ENCODE data around the gene RAB40C.

DNA sequence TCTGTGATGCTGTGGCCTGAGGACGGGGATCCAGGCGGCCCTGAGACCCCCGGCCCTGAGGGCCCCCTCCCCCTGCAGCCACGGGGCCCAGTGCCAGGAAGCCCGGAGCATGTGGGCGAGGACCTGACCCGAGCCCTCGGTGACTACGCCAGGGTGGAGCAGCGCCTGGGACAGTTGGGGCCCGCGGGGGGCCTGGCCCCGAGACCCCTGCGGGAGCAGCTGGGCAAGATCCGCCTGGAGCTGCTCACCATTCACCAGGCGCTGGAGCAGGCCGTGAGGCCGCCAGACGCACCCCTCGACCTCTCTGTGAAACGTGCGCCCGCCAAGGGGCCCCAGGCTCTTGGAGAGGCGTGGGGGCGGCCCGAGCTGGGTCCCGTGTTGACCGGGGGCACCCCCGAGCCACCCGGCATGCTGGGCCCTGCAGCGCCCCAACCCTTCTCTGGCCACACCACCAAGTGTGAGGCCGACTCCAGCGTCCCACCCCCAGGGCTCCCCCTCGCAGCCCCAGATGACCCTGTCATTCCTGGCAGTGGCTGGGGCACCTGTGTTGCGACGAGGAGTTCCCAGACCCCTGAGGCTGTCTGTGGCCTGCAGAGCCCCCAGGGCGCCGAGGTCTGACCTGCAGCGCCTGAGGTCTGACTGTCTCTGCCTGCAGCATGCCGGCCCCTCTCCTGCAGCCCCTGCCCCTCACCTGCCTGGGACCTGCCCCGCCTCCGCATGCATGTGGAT is 25.0 kb upstream of the RAB40C start:
- TF ChIP-seq, protein P1, sequence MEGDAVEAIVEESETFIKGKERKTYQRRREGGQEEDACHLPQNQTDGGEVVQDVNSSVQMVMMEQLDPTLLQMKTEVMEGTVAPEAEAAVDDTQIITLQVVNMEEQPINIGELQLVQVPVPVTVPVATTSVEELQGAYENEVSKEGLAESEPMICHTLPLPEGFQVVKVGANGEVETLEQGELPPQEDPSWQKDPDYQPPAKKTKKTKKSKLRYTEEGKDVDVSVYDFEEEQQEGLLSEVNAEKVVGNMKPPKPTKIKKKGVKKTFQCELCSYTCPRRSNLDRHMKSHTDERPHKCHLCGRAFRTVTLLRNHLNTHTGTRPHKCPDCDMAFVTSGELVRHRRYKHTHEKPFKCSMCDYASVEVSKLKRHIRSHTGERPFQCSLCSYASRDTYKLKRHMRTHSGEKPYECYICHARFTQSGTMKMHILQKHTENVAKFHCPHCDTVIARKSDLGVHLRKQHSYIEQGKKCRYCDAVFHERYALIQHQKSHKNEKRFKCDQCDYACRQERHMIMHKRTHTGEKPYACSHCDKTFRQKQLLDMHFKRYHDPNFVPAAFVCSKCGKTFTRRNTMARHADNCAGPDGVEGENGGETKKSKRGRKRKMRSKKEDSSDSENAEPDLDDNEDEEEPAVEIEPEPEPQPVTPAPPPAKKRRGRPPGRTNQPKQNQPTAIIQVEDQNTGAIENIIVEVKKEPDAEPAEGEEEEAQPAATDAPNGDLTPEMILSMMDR (IDR thresholded peaks at IDR 0.05) = no peak
- no peak for TF ChIP-seq POLR2A (IDR thresholded peaks at IDR 0.05)
- TF ChIP-seq POLR2AphosphoS5 (IDR thresholded peaks at IDR 0.05) = no peak
